B cell (primary cell): Measurements from ENCODE around the gene CLEC18B.
"Not testable (repeated sequence)": the region's sequence is repeated elsewhere in the genome, so short reads cannot be mapped to it uniquely, and the experiment has no call there.

Experiments used
- CTCF ChIP-seq: fragments of 200-600 bp; IDR thresholded peaks from one replicate; pipeline ENCODE4 v1.8.0; 2022; ENCODE audit warnings: antibody characterized with exemption, mild to moderate bottlenecking
- EZH2 ChIP-seq: IDR thresholded peaks from 2 replicates; pipeline ENCODE4 v1.6.1; 2012; ENCODE audit warnings: borderline replicate concordance, low read depth, mild to moderate bottlenecking, moderate library complexity, low read length; ENCODE audit not compliant: insufficient read depth, poor library complexity, severe bottlenecking

DNA sequence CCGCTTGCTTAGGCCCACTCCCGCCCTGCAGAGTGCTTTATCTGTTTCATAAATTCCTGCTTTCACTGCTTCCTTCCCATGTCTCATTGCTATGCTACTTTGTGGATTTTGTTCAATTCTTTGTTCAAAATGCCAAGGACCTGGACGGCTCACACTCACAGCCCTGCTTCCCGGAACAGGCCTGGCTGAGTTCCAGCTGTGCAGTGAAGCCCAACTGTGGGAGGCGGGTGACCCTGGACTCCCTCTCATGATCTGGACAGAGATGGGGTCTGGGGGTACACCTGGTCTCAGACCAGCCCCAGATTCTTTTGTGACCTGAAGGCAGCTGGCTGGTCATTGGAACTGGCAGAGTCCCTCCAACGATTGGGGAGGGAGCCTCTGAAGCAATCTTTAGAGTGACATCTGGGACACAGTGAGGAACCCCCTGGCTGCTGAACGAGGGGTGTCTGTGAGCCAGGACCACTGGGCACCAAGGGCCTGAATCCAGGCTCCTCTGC, 24.7 kb downstream of the CLEC18B start:
- TF ChIP-seq CTCF, EZH2: not testable (repeated sequence)
